UCSD-AML1 (cell line): Measurements from ENCODE around the gene BTRC.

ENCODE experiments used
- DNase-seq: peaks from one replicate; lab custom pipeline; 2025; ENCODE audit not compliant: unreplicated experiment; lab: John Stamatoyannopoulos, UW

Gene BTRC

GRCh38 chr10:101564490-101564991 is 210.6 kb downstream of the BTRC start:
- DNase-seq = no peak

- DNase-seq = no peak
Observed at GRCh38 chr10:101565370-101565900, 211.5 kb downstream of the BTRC start.

GRCh38 chr10:101565936-101566332 is 212.0 kb downstream of the BTRC start:
- no peak for DNase-seq

- no peak for DNase-seq
Observed at GRCh38 chr10:101566333-101567164, 212.6 kb downstream of the BTRC start.

GRCh38 chr10:101567165-101568006 is 213.4 kb downstream of the BTRC start:
- DNase-seq = no peak

- no peak for DNase-seq
Observed at GRCh38 chr10:101568054-101568745, 214.2 kb downstream of the BTRC start.

- no peak for DNase-seq
Observed at GRCh38 chr10:101569323-101569621, 215.3 kb downstream of the BTRC start.

- DNase-seq = peak; percentile 85
Observed at GRCh38 chr10:101569622-101570427, 215.9 kb downstream of the BTRC start.

GRCh38 chr10:101570428-101571270 is 216.7 kb downstream of the BTRC start:
- peak; percentile 81 for DNase-seq

GRCh38 chr10:101571271-101571925 is 217.4 kb downstream of the BTRC start:
- DNase-seq = no peak

GRCh38 chr10:101572126-101572525 is 218.2 kb downstream of the BTRC start:
- DNase-seq = no peak

GRCh38 chr10:101572785-101573184 is 218.8 kb downstream of the BTRC start:
- DNase-seq = no peak

GRCh38 chr10:101573885-101574753 is 220.2 kb downstream of the BTRC start:
- no peak for DNase-seq

GRCh38 chr10:101575091-101575490 is 221.1 kb downstream of the BTRC start:
- DNase-seq = no peak

GRCh38 chr10:101575580-101576210 is 221.7 kb downstream of the BTRC start:
- DNase-seq = peak; percentile 22

- DNase-seq = no peak
Observed at GRCh38 chr10:101576211-101576863, 222.4 kb downstream of the BTRC start.
